GM19455 (cell line): ENCODE results near the gene DCLK1.

ENCODE experiments used
- ATAC-seq: cut with Tn5 transposase; IDR thresholded peaks from one replicate; pipeline ENCODE4 v1.9.1; 2021; ENCODE audit not compliant: unreplicated experiment

DCLK1 gene

GRCh38 chr13:36051082-36051481 lies 80.1 kb downstream of the DCLK1 start:
- no peak for ATAC-seq

DNA sequence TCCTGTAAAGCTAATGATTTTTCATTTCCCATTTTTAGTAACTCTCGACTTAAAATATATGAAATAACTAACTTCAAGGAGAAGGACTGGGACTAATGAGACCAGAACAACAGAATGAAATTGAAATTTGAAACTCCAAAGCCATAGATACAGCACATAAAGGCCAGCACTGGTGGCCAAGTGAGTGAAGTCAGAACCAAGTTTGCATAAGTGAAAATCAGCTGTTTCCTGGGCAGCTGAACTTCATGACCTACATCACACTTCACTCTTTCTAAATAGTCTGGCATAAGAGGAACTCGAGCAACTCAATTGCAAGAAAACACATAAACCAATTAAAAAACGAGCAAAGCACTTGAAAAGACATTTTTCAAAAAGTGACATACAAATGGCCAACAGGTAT lies 84.5 kb downstream of the DCLK1 start:
- ATAC-seq, result no peak

- no peak for ATAC-seq
These were observed 92.2 kb downstream of the DCLK1 start for GRCh38 chr13:36038785-36039555.

DNA sequence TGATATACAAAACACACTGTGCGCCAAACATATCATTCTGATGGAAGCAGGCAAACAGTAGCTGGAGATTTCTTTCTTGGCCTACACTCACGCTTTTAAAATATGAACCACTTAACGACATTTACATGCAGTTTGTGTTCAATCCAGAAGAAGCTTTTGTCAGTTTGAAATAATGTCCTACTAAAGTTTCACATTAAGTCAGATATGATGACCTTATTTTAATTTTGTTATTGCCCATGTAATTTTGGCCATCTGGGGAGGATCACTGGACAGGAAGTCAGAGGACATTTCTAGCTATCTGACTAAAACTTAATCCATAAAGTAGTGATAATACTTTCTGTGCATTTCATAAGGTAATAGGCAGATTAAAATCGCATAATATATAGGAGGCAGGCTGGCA lies 98.1 kb downstream of the DCLK1 start:
- ATAC-seq, result no peak

DNA sequence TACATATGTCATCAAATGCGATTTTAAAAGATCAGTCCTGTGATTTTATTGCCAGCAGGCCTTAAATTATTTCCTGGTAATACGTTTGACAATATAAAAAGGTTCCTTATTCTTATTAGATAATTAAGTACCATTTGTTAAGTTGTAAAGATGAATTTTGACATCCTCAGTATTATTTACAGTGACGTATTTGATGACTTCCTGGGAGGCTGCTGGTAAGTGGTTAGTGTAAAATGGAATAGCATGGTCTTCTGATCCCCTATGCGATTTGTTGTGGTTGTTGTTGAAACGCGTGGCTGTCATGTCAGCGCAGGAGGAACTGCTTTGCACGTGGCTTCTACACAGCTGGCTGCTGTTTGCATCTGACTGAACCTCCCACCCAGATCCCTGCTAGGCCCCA lies 99.7 kb downstream of the DCLK1 start:
- ATAC-seq, result no peak

DNA sequence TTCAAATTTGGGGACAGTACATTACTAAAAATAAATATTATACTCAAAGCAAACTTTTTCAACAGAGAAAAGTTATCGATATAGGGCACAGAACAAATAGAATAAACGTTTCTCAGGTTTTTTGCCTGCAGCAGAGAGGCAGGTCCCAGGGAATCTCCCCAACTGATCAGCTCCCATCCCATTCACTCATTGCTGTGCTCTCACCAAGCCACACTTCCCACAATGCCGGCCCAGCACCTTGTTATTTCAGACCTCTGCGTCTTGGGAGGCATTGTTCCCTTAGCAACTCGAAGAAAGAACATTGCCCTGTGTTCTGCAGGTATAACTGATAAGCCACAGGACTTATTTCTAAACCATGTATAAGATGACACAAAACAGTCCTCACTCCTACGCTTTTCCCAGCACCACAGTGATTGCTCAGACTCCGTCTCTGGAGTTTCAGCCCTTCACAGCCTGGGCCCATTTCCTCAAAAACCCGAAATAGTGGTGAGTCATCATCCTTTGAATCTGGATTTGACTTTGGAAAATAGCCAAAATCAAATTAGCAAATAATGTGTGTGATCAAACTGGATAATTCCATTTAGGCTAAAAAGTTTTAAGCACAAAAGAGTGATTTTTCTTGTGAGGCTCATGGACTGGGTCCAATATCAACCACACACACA lies 100.4 kb downstream of the DCLK1 start:
- ATAC-seq, result no peak

GRCh38 chr13:36029166-36029565 lies 102.0 kb downstream of the DCLK1 start:
- ATAC-seq, result no peak

DNA sequence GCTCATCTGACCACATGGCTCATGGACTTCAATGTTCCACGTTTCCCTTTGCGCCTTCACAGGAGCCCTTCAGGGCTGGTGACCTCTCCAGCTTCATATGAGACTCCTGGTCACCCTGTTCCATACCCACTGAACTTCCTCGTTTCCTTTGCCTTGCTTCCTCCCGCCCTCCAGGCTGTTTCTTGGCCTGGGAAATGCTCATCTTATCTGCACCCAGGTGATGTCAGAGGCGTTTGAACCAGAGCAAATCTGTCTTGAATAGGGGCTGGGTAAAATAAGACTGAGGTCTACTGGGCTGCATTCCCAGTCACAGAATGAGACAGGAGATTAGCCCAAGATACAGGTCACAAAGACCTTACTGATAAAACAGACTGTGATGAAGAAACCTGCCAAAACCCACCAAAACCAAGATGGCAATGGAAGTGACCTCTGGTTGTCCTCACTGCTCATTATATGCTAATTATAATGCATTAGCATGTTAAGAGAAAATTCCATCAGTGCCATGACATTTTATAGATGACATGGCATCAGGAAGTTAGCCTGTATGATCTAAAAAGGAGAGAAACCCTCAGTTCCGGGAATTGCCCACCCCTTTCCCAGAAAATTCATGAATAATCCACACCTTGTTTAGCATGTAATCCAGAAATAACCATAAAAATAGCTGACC lies 102.7 kb downstream of the DCLK1 start:
- no peak for ATAC-seq

DNA sequence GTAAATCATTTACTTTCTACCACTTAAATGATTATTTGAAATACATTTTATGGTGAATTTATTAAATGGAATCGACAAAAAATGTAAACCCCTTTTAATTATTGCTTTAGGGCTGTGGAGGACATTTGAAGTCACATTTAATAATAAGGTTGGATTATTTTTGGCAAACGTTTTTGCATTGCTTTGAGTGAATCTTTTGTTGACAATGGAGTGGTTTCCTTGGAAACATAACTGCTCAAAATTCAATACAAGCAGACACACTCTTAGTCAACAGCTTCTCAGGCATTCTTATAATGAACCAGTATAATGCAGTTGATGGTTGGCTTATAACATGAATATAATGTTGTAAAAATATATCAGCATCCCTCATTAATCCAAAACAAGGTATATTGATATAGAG lies 104.7 kb downstream of the DCLK1 start:
- ATAC-seq, result no peak

DNA sequence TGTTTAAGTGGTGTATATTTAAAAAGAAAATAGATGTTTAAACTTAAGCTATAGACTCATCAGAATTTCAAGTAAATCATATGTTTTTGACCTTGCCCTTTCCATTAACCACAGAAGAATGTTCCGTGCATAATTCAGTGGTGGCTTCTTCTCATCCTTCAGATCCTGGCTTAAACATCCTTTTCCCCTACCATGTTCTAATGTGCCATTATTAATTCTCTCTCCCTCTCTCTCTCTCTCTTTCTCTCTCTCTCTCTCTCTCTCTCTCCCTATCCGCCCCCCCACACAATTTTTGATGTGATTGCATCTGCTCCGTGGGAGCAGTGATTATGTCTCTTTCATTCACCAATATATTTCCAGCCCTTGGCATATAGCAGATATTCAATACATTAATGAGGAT lies 116.4 kb downstream of the DCLK1 start:
- no peak for ATAC-seq

DNA sequence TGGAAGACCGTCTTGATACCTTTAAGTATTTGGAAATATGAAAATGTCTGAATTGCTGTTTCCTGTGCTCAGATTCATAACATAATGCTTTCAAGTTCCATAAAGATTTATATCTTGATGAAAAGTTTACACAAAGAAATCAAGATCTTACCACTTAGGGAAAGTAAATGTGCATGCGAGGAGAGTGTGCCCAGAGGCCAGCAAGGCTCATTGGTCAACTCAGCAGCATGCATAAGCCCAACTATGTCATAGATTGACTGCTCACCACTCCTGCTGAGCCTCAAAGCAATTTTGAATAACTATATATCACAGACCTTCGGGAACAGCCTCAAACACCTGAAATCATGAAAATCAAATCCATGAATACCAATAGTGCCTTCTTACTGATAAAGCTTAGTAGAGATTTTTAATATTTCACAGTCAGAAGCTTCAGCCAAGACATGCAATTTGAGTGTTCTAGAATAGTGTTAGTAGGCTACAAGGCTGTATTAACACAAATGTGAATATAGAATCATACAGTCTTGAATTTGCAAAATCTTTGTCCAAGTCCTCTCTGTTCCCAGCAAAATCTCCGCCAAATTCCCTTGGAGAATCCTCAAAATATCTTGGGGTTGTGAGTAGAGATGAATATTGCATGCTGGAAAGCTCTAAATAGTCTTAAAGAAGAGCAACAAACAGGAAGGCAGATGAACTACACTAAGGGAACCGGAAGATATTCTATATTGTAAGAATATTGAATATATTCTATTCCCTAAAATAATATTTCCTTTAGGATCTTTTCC lies 124.1 kb downstream of the DCLK1 start:
- no peak for ATAC-seq

DNA sequence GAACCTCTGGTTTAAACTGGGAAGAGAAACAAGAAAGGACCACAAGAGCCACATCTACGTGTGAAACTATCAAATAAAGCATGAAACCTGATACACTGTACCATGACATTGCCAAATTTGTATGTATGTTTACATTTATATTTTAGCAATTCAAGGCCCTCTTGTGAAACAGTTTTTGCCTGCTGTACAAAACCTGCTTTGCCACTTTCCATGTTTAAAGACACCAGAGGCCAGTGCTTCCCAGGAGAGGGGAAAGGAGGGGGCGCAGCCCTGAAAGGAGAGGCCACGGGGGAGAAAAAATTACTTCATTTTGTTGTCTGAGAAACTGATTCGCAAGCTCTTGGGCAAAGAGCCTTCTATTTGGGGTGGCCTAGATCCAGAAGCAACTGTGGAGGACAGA lies 124.8 kb downstream of the DCLK1 start:
- no peak for ATAC-seq

DNA sequence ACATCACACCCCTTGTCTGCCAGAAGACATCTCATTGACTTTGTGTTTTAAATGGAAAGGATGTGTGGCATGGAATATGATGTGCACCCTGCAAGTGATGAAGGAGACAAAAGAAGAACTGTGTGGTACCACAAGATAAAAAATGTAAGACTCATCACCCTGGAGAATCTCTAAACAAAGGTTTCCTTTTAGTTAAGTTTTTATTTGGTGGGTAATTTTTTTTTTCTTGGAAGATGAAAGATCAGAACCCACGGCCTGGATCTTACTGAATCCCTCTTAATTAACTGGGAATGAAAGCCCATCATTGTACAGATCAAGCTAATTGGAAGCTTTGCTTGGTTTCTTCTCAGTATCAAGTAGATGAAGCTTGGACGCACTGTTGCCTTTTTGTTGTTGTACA lies 129.6 kb downstream of the DCLK1 start:
- no peak for ATAC-seq

DNA sequence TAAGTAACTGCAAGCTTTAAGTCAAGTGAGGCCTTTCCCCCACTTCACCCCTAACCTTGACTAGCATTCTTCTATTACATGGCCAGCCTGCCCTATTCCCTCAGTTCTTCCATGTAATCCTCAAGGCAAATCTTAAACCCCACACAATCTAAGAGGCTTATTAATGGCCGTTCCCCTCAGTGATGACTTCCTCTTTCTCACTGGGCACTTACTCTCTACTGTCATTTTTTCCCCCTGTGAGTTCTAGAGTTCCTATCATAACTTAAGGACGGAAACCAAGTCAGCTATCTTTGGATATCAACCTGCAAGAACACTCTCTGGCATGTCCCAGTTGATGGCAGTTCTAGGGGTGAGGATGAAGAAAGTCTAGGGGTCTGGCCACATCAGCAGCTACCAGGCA lies 131.2 kb downstream of the DCLK1 start:
- no peak for ATAC-seq

GRCh38 chr13:35996360-35996759 lies 134.8 kb downstream of the DCLK1 start:
- ATAC-seq, result no peak

GRCh38 chr13:35995136-35995535 lies 136.0 kb downstream of the DCLK1 start:
- no peak for ATAC-seq

DNA sequence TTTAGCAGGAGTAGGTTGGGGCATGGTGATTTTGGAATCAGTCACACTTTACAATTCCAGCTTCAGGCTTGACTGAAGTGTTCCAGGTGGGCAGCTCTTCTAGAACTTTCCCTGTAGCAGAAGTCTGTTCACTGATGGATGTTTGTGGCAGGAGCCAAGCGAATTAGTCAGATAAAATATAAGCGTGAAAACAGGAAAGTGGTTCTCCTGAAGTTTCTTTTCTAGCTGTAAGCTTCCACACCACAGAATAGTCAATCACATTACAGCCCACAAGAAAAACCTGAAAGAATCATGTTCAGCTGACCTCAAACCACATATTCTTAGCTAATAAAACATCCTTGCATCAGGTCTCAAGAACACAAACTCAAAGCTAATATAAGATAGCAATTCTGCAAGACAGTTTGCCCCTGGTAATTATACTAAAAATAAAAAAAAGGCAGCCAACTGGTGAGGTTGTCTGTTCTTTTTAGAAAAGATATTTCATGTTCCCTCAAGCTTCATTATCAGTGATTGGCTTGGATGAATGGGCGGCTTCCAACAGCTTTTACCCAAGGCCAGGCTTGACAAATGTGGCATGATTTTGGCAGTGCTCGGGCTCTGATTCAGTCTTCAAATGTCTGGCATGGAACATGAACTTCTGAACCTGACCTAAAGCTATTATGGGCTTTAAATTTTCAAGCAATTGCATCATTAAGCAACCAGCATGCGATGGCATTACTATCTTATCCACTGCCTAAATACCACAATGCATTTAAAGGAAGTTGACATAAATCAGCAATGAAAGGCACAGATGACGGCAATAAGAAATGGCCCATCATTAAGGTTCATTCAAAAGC lies 136.8 kb downstream of the DCLK1 start:
- no peak for ATAC-seq

DNA sequence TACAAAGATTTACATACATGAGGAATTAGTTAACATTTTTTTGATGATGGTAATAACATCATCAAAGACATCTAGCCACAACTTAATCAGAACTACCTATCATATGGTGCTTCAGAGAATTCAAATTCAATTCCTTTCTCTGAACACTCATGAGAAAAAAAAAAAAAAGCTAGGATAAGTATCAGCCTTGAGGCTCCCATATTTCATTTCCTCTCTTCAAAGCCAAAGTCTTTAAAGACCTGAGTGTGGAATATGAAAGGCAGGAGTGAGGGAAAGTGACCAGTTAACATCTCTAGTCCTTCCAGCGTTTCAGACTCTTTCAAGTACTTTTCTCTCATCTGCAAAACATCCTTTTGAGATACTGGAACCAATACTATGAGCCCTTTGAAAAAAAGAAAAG lies 137.5 kb downstream of the DCLK1 start:
- ATAC-seq, result no peak

DNA sequence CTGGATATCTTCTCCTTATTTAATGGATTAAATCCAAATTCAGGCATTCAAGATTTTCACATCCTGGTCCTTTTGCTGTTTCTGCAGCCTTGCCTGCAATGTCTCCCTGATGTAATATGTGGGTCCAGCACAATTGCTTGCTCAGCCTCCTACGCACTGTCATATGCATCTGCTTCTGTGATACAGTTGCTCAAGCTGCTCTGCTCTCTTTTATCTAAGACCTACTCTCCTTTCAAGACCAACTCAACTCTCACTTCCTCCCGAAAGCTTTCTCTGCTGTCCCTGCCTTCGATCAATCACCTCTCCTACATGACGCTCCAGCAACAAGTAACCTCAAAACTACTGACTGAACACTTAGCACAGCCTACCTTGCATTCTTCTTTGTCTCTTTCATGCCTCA lies 138.2 kb downstream of the DCLK1 start:
- no peak for ATAC-seq

GRCh38 chr13:35990196-35990595 lies 141.0 kb downstream of the DCLK1 start:
- no peak for ATAC-seq

- no peak for ATAC-seq
These were observed 142.5 kb downstream of the DCLK1 start for GRCh38 chr13:35988648-35989081.
